ENCODE data around the gene TSPAN9.

The TSPAN9 gene

DNA sequence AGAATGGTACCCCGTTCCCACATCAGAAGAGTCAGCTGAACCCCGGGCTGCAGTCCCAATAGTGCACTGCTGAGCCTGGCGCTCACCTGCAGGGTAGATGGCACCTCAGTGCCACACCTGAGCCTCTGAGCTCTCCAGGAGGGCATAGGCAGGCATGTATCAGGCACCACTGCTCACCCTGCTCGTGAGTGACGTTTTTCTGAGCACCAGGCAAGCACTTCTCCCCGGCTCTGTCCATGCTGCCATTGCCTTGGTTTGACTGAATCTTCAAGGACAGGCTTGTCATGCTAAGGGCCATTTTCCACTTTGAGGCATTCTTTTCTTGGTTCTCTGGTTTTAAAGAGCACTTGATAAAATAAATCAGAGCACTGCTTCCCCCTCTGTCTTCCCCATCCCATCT, 252.2 kb downstream of the TSPAN9 start:
- H3K9me2 ChIP-seq (replicated peaks; ENCODE audit: insufficient read depth, low read length), result no peaks in the 10 kb centered on the region
- no peak for TF ChIP-seq EZH2phosphoT487 (conservative IDR thresholded peaks at IDR 0.05; ENCODE audit: low read length)
- TF ChIP-seq, protein P1, sequence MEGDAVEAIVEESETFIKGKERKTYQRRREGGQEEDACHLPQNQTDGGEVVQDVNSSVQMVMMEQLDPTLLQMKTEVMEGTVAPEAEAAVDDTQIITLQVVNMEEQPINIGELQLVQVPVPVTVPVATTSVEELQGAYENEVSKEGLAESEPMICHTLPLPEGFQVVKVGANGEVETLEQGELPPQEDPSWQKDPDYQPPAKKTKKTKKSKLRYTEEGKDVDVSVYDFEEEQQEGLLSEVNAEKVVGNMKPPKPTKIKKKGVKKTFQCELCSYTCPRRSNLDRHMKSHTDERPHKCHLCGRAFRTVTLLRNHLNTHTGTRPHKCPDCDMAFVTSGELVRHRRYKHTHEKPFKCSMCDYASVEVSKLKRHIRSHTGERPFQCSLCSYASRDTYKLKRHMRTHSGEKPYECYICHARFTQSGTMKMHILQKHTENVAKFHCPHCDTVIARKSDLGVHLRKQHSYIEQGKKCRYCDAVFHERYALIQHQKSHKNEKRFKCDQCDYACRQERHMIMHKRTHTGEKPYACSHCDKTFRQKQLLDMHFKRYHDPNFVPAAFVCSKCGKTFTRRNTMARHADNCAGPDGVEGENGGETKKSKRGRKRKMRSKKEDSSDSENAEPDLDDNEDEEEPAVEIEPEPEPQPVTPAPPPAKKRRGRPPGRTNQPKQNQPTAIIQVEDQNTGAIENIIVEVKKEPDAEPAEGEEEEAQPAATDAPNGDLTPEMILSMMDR (IDR thresholded peaks at IDR 0.05; ENCODE audit: insufficient read depth, low read length, poor library complexity, severe bottlenecking), result no peak
- no peak overlapping the region for H3K4me3 ChIP-seq (ENCODE audit: insufficient read depth, low read length, poor library complexity, severe bottlenecking)
- H3K9ac ChIP-seq (ENCODE audit: low read length), result no peak overlapping the region
- no peaks in the 10 kb centered on the region for H4K20me1 ChIP-seq (ENCODE audit: low read depth, low read length)
- H3K9me3 ChIP-seq (ENCODE audit: insufficient read depth, low read length), result no peaks in the 10 kb centered on the region
- H2AFZ ChIP-seq (ENCODE audit: low read depth, low read length, severe bottlenecking), result no peak overlapping the region
- no peaks in the 10 kb centered on the region for H3K36me3 ChIP-seq (ENCODE audit: low read length)
- no peaks in the 10 kb centered on the region for H3K79me2 ChIP-seq (ENCODE audit: insufficient read depth, low read length)
- no peaks in the 10 kb centered on the region for H3F3A ChIP-seq (ENCODE audit: insufficient read depth)
- H3K27ac ChIP-seq (ENCODE audit: low read depth, low read length), result no peak overlapping the region
- H3K4me2 ChIP-seq (ENCODE audit: low read depth, low read length, poor library complexity, severe bottlenecking), result no peak overlapping the region
- H3K27me3 ChIP-seq (ENCODE audit: low read length), result peaks cover 5% of the 10 kb centered on the region; the same call in 1 of the 2 replicates

DNA sequence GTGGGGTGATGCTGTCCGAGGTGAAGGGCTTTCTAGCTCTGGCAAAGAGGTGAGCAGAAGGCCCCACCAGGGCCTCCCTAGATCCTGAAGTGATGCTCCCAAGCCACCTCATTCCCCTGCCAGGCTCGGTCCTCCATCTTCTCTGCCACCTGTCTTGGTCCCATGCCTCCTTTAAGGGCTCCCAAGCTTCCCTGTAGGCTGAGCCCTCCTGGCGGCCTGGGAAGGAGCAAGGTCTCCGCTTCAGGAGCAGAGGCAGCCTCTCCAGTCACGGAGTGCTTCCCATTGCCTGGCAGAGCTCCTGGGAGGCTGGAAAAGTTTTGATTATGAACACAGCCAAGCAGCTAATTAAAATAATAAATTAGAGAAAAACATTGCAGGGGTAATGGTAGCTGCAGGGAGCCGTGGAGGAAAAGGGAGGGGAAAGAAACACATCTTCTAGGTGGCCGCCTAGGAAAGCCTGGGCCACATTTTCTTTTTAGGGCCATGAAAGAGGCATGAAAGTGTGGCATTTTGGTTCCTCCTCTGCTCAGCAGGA, 253.9 kb downstream of the TSPAN9 start:
- no peak overlapping the region for H3K9ac ChIP-seq (ENCODE audit: low read length)
- no peaks in the 10 kb centered on the region for H3K9me2 ChIP-seq (replicated peaks; ENCODE audit: insufficient read depth, low read length)
- H2AFZ ChIP-seq (ENCODE audit: low read depth, low read length, severe bottlenecking), result no peak overlapping the region
- H3K9me3 ChIP-seq (ENCODE audit: insufficient read depth, low read length), result no peaks in the 10 kb centered on the region
- H3K27ac ChIP-seq (ENCODE audit: low read depth, low read length), result no peak overlapping the region
- H4K20me1 ChIP-seq (ENCODE audit: low read depth, low read length), result no peaks in the 10 kb centered on the region
- no peak for TF ChIP-seq EZH2phosphoT487 (conservative IDR thresholded peaks at IDR 0.05; ENCODE audit: low read length)
- TF ChIP-seq, protein P1 (IDR thresholded peaks at IDR 0.05; ENCODE audit: insufficient read depth, low read length, poor library complexity, severe bottlenecking), result no peak
- no peaks in the 10 kb centered on the region for H3F3A ChIP-seq (ENCODE audit: insufficient read depth)
- H3K27me3 ChIP-seq (ENCODE audit: low read length), result no peaks in the 10 kb centered on the region
- H3K36me3 ChIP-seq (ENCODE audit: low read length), result no peaks in the 10 kb centered on the region
- no peak overlapping the region for H3K4me3 ChIP-seq (ENCODE audit: insufficient read depth, low read length, poor library complexity, severe bottlenecking)
- no peak overlapping the region for H3K4me2 ChIP-seq (ENCODE audit: low read depth, low read length, poor library complexity, severe bottlenecking)
- no peaks in the 10 kb centered on the region for H3K79me2 ChIP-seq (ENCODE audit: insufficient read depth, low read length)

DNA sequence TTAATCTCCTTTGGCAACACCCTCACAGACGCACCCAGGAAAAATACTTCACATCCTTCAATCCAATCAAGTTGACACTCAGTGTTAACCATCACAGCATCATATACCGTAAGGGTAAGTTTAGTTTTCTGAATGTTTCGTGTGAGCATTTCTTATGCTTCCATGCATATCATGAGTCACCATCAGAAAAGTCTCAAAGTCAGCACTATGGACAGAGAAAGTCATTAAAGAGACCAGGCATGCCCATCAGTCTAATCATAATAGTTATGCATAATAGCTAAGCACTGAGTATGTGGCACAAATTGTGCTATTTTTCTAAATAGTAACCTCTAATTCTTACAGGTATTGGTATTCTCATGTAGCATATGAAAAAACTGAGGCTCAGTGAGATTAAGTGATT, 255.0 kb downstream of the TSPAN9 start:
- no peaks in the 10 kb centered on the region for H3K27me3 ChIP-seq (ENCODE audit: low read length)
- H3K36me3 ChIP-seq (ENCODE audit: low read length), result no peaks in the 10 kb centered on the region
- no peaks in the 10 kb centered on the region for H3F3A ChIP-seq (ENCODE audit: insufficient read depth)
- H3K79me2 ChIP-seq (ENCODE audit: insufficient read depth, low read length), result no peaks in the 10 kb centered on the region
- no peaks in the 10 kb centered on the region for H4K20me1 ChIP-seq (ENCODE audit: low read depth, low read length)
- no peak overlapping the region for H3K27ac ChIP-seq (ENCODE audit: low read depth, low read length)
- TF ChIP-seq EZH2phosphoT487 (conservative IDR thresholded peaks at IDR 0.05; ENCODE audit: low read length), result no peak
- H3K9ac ChIP-seq (ENCODE audit: low read length), result no peak overlapping the region
- H3K9me3 ChIP-seq (ENCODE audit: insufficient read depth, low read length), result no peaks in the 10 kb centered on the region
- H3K9me2 ChIP-seq (replicated peaks; ENCODE audit: insufficient read depth, low read length), result no peaks in the 10 kb centered on the region
- H3K4me2 ChIP-seq (ENCODE audit: low read depth, low read length, poor library complexity, severe bottlenecking), result no peak overlapping the region
- H2AFZ ChIP-seq (ENCODE audit: low read depth, low read length, severe bottlenecking), result no peak overlapping the region
- no peak overlapping the region for H3K4me3 ChIP-seq (ENCODE audit: insufficient read depth, low read length, poor library complexity, severe bottlenecking)

DNA sequence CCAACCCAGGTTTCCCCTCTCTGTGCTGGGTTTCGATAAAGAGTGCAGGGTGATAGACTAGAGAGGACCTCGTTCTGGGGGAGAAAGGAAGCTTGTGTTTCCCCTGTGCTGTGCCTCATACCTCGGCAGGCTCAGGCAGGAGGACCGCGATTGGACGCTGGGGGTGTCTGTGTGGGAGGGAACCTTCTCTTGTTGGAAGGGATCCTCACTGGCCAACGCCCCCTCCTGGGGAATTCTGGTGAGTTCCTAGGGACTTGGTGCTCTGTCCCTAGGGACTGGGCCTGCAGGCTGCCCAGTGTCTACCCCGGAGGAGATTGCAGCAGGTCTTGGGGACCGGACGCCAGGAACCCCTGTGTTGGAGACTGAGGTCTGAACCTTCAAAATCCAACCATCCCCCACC, 256.4 kb downstream of the TSPAN9 start:
- no peaks in the 10 kb centered on the region for H4K20me1 ChIP-seq (ENCODE audit: low read depth, low read length)
- H3K9me3 ChIP-seq (ENCODE audit: insufficient read depth, low read length), result no peaks in the 10 kb centered on the region
- H3K27ac ChIP-seq (ENCODE audit: low read depth, low read length), result no peak overlapping the region
- no peaks in the 10 kb centered on the region for H3K79me2 ChIP-seq (ENCODE audit: insufficient read depth, low read length)
- no peak overlapping the region for H3K4me2 ChIP-seq (ENCODE audit: low read depth, low read length, poor library complexity, severe bottlenecking)
- H3K9ac ChIP-seq (ENCODE audit: low read length), result no peak overlapping the region
- no peaks in the 10 kb centered on the region for H3K9me2 ChIP-seq (replicated peaks; ENCODE audit: insufficient read depth, low read length)
- H3F3A ChIP-seq (ENCODE audit: insufficient read depth), result no peaks in the 10 kb centered on the region
- TF ChIP-seq, protein P1 (IDR thresholded peaks at IDR 0.05; ENCODE audit: insufficient read depth, low read length, poor library complexity, severe bottlenecking), result no peak
- TF ChIP-seq EZH2phosphoT487 (conservative IDR thresholded peaks at IDR 0.05; ENCODE audit: low read length), result no peak
- no peaks in the 10 kb centered on the region for H3K36me3 ChIP-seq (ENCODE audit: low read length)
- H2AFZ ChIP-seq (ENCODE audit: low read depth, low read length, severe bottlenecking), result no peak overlapping the region
- H3K27me3 ChIP-seq (ENCODE audit: low read length), result no peaks in the 10 kb centered on the region
- no peak overlapping the region for H3K4me3 ChIP-seq (ENCODE audit: insufficient read depth, low read length, poor library complexity, severe bottlenecking)

Measured in SU-DHL-6 (cell line).